ENCODE measurements around the gene PDE4A. TPM values are rescaled to one million over a fixed set of nuclear protein-coding genes. Genes with fewer than 3 reads are reported as not detected.

The PDE4A gene
- total and polyA plus RNA-seq, 3 donors from 2014 or later: 20.1 to 35.4 (median 35.0) TPM

DNA sequence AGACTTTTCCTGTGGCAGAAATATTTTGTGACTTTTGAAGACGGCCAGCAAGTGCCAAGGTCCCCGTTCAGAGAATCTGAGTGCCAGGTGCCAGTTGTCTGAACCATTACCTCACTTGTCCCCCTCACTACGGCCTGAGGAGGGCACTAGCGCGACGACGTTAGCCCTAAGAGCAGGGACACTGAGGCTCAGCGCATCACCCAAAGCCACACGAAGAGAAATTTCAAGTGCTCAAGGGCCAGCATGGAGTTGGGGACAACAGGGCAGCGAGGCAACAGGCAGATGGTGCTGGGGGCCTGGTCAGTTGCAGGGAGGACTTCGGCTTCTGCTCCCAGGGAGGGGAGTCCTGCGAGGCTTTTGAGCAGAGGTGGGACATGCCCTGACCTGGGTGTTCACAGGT lies 30.5 kb upstream of the PDE4A start:
- TF ChIP-seq, protein P1, sequence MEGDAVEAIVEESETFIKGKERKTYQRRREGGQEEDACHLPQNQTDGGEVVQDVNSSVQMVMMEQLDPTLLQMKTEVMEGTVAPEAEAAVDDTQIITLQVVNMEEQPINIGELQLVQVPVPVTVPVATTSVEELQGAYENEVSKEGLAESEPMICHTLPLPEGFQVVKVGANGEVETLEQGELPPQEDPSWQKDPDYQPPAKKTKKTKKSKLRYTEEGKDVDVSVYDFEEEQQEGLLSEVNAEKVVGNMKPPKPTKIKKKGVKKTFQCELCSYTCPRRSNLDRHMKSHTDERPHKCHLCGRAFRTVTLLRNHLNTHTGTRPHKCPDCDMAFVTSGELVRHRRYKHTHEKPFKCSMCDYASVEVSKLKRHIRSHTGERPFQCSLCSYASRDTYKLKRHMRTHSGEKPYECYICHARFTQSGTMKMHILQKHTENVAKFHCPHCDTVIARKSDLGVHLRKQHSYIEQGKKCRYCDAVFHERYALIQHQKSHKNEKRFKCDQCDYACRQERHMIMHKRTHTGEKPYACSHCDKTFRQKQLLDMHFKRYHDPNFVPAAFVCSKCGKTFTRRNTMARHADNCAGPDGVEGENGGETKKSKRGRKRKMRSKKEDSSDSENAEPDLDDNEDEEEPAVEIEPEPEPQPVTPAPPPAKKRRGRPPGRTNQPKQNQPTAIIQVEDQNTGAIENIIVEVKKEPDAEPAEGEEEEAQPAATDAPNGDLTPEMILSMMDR (IDR thresholded peaks at IDR 0.05): no peak
- no peak for TF ChIP-seq POLR2A (IDR thresholded peaks at IDR 0.05)
- Histone ChIP-seq H3K36me3 (ENCODE audit: low read depth, missing control alignments) (no peaks in the 10 kb centered on the region), H3K4me3 (no peak overlapping the region), H3K9me3 (no peaks in the 10 kb centered on the region), H3K27ac (no peak overlapping the region), H3K4me1 (no peaks in the 10 kb centered on the region), H3K27me3 (no peaks in the 10 kb centered on the region)
- WGBS, 2 donors: 47 to 49% methylated on average over 12 of the region's 12 CpGs
- no peak for DNase-seq
- intact Hi-C loops (cut with DNase I; ENCODE audit: low total_unique reads): loop anchor here (5.0 kb wide), 1 partner anchor 133 kb away; no protein-coding TSS in a partner anchor

DNA sequence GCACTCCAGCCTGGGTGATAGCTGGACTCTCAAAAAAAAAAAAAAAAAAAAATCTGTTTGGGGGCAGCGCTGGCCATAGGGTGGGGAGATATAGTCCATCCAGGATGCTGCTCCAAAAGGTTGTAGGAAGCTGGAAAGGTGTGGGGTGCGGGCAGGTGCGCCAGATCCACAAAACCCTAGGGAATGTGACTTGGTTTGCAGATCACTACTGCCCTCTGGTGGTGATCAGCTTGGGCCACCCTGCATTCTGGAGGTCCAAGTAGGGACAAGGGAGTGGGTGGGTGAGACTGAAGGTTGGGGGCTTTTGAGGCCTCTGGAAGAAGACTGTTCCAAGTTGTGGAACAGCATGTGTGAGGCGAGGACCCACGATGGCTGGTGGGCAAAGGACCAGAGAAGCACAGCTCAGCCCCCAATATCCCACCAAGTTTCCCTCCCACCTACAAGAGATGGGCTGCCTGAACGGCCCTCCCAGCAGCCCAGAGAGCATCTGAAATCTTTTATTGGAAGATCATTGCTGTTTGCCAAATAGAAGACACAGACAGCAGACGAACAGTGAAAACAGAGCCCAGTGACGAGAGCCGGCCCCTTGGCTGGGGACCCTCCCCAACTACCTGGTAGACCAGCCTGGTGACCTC lies 29.6 kb upstream of the PDE4A start:
- intact Hi-C loops (cut with DNase I; ENCODE audit: low total_unique reads): loop anchor here (5.0 kb wide), 1 partner anchor 133 kb away; no protein-coding TSS in a partner anchor
- no peaks in the 10 kb centered on the region for H3K36me3 ChIP-seq (ENCODE audit: low read depth, missing control alignments)
- no peaks in the 10 kb centered on the region for H3K27me3 ChIP-seq
- TF ChIP-seq, protein P1 (IDR thresholded peaks at IDR 0.05): peak; percentile 60 to 82 (median 78)
- no peak for TF ChIP-seq POLR2A (IDR thresholded peaks at IDR 0.05)
- no peaks in the 10 kb centered on the region for H3K4me1 ChIP-seq
- no peak overlapping the region for H3K27ac ChIP-seq
- H3K9me3 ChIP-seq: no peaks in the 10 kb centered on the region
- peak; percentile 82 for DNase-seq
- H3K4me3 ChIP-seq: no peak overlapping the region
- 54 to 68% methylated on average over 9 of the region's 9 CpGs for WGBS, 2 donors

DNA sequence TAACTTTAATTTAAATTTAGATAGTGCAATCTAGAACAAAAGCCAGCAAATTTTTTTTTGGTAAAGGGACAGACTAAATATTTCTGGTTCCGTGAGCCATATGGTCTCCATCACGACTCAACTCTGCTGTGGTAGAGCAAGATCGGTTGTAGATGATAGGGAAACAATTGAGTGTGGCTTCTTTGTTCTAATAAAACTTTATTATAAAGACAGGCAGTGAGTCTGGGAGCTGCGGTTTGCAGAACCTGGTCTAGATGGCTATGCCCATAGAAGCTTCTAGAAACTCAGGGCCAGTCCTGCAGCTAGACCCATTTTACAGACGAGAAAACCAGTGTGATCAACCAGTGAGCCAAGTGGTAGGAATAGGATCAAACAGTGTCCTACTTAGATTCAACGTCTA lies 28.2 kb upstream of the PDE4A start:
- WGBS, 2 donors: 86 to 94% methylated on average over 6 of the region's 6 CpGs
- TF ChIP-seq, protein P1 (IDR thresholded peaks at IDR 0.05): no peak
- no peak for TF ChIP-seq POLR2A (IDR thresholded peaks at IDR 0.05)
- Histone ChIP-seq H3K27ac (no peak overlapping the region), H3K27me3 (no peaks in the 10 kb centered on the region), H3K36me3 (ENCODE audit: low read depth, missing control alignments) (no peaks in the 10 kb centered on the region), H3K9me3 (no peaks in the 10 kb centered on the region), H3K4me3 (no peak overlapping the region), H3K4me1 (no peaks in the 10 kb centered on the region)
- DNase-seq: no peak
- intact Hi-C loops (cut with DNase I; ENCODE audit: low total_unique reads): loop anchor here (5.0 kb wide), 1 partner anchor 135 kb away; no protein-coding TSS in a partner anchor

DNA sequence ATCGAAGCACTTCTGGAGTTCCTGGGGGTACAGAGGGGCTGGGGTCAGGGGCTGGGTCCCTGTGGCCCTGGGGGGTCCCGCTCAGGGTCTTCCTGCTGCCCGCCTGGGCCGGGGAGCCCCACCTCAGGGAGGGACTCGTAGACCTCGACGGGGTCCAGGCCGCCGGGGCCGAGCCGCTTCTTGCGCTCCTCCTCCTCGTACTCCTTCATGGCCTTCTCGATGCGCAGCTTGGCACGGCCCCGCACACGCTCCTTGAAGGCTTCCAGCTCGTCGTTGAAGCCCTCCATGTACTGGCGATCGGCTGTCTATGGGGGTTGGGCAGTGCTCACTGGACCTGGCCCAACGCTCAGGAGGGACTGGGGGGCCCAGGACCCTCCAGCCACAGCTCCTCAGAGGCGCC lies 27.2 kb upstream of the PDE4A start:
- TF ChIP-seq POLR2A (IDR thresholded peaks at IDR 0.05): no peak
- TF ChIP-seq, protein P1 (IDR thresholded peaks at IDR 0.05): no peak
- H3K4me3 ChIP-seq: no peak overlapping the region
- WGBS, 2 donors: 89 to 93% methylated on average over 17 to 21 of the region's 24 CpGs
- no peaks in the 10 kb centered on the region for H3K36me3 ChIP-seq (ENCODE audit: low read depth, missing control alignments)
- intact Hi-C loops (cut with DNase I; ENCODE audit: low total_unique reads): loop anchor here (5.0 kb wide), 1 partner anchor 136 kb away; no protein-coding TSS in a partner anchor
- no peaks in the 10 kb centered on the region for H3K9me3 ChIP-seq
- DNase-seq: no peak
- no peaks in the 10 kb centered on the region for H3K4me1 ChIP-seq
- no peaks in the 10 kb centered on the region for H3K27me3 ChIP-seq
- H3K27ac ChIP-seq: no peak overlapping the region

DNA sequence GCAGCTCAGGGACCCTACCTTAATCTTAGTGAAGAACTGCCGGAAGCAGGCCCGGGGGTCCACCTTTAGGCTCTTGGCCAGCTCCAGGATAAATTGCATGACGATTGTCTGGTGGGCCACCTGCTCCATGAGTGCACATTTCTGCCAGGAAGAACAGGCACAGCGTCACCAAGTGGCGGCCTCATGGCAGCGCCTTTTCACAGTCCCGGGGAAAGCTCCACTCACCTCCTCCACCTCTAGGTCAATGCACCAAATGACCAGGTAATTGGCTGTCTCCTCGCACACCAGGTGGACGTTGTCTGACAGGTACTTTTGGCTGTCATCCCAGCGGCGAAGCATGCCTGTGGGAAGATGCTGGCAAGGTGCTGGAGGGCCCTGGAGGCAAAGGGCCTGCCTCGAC lies 25.3 kb upstream of the PDE4A start:
- no peaks in the 10 kb centered on the region for H3K27me3 ChIP-seq
- H3K36me3 ChIP-seq (ENCODE audit: low read depth, missing control alignments): no peaks in the 10 kb centered on the region
- no peaks in the 10 kb centered on the region for H3K4me1 ChIP-seq
- no peak overlapping the region for H3K4me3 ChIP-seq
- 80 to 88% methylated on average over 4 to 12 of the region's 12 CpGs for WGBS, 2 donors
- no peak overlapping the region for H3K27ac ChIP-seq
- TF ChIP-seq POLR2A (IDR thresholded peaks at IDR 0.05): no peak
- TF ChIP-seq, protein P1 (IDR thresholded peaks at IDR 0.05): no peak
- no peaks in the 10 kb centered on the region for H3K9me3 ChIP-seq
- intact Hi-C loops (cut with DNase I; ENCODE audit: low total_unique reads): no loop called here
- DNase-seq: no peak

Data from testis (tissue), 3 donors.